Lower lobe of right lung (tissue), 2 donors: ENCODE measurements around the gene GRAP2. TPM values are rescaled to one million over a fixed set of nuclear protein-coding genes. Genes with fewer than 3 reads are reported as not detected.

Experiments
- ATAC-seq, 2 donors: fragments of 200-7000 bp; cut with Tn5 transposase; one replicate each; pipeline ENCODE4 v1.9.1; 2020 to 2022; ENCODE audit warnings: mild to moderate bottlenecking in 2 of 2, moderate library complexity in 2 of 2
- DNase-seq: peaks from one replicate; pipeline ENCODE4 v3.0.0-alpha.2; 2020
- H3K27ac ChIP-seq: fragments of 200-600 bp; one replicate; pipeline ENCODE4 v1.8.0; 2022
- H3K27me3 ChIP-seq: fragments of 200-600 bp; one replicate; pipeline ENCODE4 v1.8.0; 2022; ENCODE audit warnings: low read depth
- H3K36me3 ChIP-seq: fragments of 200-600 bp; one replicate; pipeline ENCODE4 v1.8.0; 2022; ENCODE audit warnings: mild to moderate bottlenecking
- H3K4me1 ChIP-seq: fragments of 200-600 bp; one replicate; pipeline ENCODE4 v1.8.0; 2022
- H3K4me3 ChIP-seq: fragments of 200-600 bp; one replicate; pipeline ENCODE4 v1.8.0; 2022; ENCODE audit warnings: mild to moderate bottlenecking
- H3K9me3 ChIP-seq: fragments of 200-600 bp; one replicate; pipeline ENCODE4 v1.8.0; 2022
- intact Hi-C: fragments of 100-400 bp; cut with DNase I; formaldehyde crosslinking; loops from one replicate; pipeline ENCODE4 v1.11.0; 2022
- total RNA-seq: library from RNA; stranded (reverse); fragmentation: NEBNext Ultra II Directional; extraction: Animal tissue kit (Norgen Biotek cat#: 25700); gene quantifications from one replicate; pipeline ENCODE4 v1.2.1, GENCODE V29; 2021
- TF ChIP-seq, protein P1 (sequence below): fragments of 200-600 bp; IDR thresholded peaks from one replicate; pipeline ENCODE4 v1.8.0; 2022; ENCODE audit warnings: antibody characterized with exemption, mild to moderate bottlenecking
- donor health status: DM: no; HTN: yes; CAD: no; lungs with severe emphysema.

GRAP2 gene
- total RNA-seq, 1 donor from 2014 or later, result 9.5 TPM

GRCh38 chr22:39933741-39934140 is 32.9 kb downstream of the GRAP2 start:
- Histone ChIP-seq H3K27me3 (peaks cover 62% of the 10 kb centered on the region), H3K4me1 (peaks cover 5% of the 10 kb centered on the region), H3K27ac (no peak overlapping the region), H3K9me3 (no peaks in the 10 kb centered on the region), H3K36me3 (no peaks in the 10 kb centered on the region), H3K4me3 (no peak overlapping the region)
- DNase-seq (no peak), ATAC-seq (no peak)
- intact Hi-C loops, result no loop called here
- TF ChIP-seq, protein P1, sequence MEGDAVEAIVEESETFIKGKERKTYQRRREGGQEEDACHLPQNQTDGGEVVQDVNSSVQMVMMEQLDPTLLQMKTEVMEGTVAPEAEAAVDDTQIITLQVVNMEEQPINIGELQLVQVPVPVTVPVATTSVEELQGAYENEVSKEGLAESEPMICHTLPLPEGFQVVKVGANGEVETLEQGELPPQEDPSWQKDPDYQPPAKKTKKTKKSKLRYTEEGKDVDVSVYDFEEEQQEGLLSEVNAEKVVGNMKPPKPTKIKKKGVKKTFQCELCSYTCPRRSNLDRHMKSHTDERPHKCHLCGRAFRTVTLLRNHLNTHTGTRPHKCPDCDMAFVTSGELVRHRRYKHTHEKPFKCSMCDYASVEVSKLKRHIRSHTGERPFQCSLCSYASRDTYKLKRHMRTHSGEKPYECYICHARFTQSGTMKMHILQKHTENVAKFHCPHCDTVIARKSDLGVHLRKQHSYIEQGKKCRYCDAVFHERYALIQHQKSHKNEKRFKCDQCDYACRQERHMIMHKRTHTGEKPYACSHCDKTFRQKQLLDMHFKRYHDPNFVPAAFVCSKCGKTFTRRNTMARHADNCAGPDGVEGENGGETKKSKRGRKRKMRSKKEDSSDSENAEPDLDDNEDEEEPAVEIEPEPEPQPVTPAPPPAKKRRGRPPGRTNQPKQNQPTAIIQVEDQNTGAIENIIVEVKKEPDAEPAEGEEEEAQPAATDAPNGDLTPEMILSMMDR, result no peak

- Histone ChIP-seq H3K36me3 (no peaks in the 10 kb centered on the region), H3K27ac (no peak overlapping the region), H3K9me3 (no peaks in the 10 kb centered on the region), H3K4me3 (no peak overlapping the region), H3K27me3 (peaks cover 69% of the 10 kb centered on the region), H3K4me1 (no peaks in the 10 kb centered on the region)
- TF ChIP-seq, protein P1, result no peak
- ATAC-seq (no peak), DNase-seq (no peak)
- intact Hi-C loops, result no loop called here
These were observed 34.2 kb downstream of the GRAP2 start for GRCh38 chr22:39935116-39935515.

- Histone ChIP-seq H3K9me3 (no peaks in the 10 kb centered on the region), H3K27me3 (peaks cover 65% of the 10 kb centered on the region), H3K4me1 (no peaks in the 10 kb centered on the region), H3K27ac (no peak overlapping the region), H3K36me3 (no peaks in the 10 kb centered on the region), H3K4me3 (no peak overlapping the region)
- intact Hi-C loops, result no loop called here
- TF ChIP-seq, protein P1, result no peak
- ATAC-seq (no peak), DNase-seq (no peak)
These were observed 34.7 kb downstream of the GRAP2 start for GRCh38 chr22:39935612-39936011.

GRCh38 chr22:39936523-39937145 is 35.8 kb downstream of the GRAP2 start:
- no peak for DNase-seq
- TF ChIP-seq, protein P1, result no peak
- no peaks in the 10 kb centered on the region for H3K4me1 ChIP-seq
- no peak for ATAC-seq
- no peak overlapping the region for H3K4me3 ChIP-seq
- no peak overlapping the region for H3K27ac ChIP-seq
- no peaks in the 10 kb centered on the region for H3K36me3 ChIP-seq
- H3K27me3 ChIP-seq, result peaks cover 57% of the 10 kb centered on the region
- H3K9me3 ChIP-seq, result no peaks in the 10 kb centered on the region
- intact Hi-C loops, result no loop called here

DNA sequence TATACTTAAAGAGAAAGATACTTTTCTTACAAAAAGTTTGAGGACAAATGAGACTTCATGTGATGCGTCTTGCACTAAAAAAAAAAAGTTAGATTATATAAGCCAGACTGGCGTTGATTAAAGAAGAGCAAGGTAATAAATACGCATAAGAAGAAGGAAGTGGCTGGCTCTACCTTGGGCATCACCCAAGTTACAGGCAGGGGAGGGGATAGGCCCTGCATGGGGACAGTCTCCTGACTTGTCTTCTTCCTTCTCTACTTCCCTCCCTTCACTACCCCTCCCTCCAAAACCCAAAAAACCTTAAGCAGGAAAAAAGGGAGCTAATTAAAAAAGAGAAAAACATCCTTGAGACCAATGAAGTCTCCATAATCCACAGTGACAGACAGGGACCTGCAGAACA is 37.0 kb downstream of the GRAP2 start:
- H3K9me3 ChIP-seq, result no peaks in the 10 kb centered on the region
- ATAC-seq (no peak), DNase-seq (no peak)
- H3K4me1 ChIP-seq, result no peaks in the 10 kb centered on the region
- intact Hi-C loops, result no loop called here
- H3K4me3 ChIP-seq, result no peak overlapping the region
- no peak overlapping the region for H3K27ac ChIP-seq
- H3K36me3 ChIP-seq, result no peaks in the 10 kb centered on the region
- H3K27me3 ChIP-seq, result peaks cover 53% of the 10 kb centered on the region
- TF ChIP-seq, protein P1, result no peak
